ENCODE results near the gene CLK4.
"Not testable (repeated sequence)": the region's sequence is repeated elsewhere in the genome, so short reads cannot be mapped to it uniquely, and the experiment has no call there.

Gene CLK4

DNA sequence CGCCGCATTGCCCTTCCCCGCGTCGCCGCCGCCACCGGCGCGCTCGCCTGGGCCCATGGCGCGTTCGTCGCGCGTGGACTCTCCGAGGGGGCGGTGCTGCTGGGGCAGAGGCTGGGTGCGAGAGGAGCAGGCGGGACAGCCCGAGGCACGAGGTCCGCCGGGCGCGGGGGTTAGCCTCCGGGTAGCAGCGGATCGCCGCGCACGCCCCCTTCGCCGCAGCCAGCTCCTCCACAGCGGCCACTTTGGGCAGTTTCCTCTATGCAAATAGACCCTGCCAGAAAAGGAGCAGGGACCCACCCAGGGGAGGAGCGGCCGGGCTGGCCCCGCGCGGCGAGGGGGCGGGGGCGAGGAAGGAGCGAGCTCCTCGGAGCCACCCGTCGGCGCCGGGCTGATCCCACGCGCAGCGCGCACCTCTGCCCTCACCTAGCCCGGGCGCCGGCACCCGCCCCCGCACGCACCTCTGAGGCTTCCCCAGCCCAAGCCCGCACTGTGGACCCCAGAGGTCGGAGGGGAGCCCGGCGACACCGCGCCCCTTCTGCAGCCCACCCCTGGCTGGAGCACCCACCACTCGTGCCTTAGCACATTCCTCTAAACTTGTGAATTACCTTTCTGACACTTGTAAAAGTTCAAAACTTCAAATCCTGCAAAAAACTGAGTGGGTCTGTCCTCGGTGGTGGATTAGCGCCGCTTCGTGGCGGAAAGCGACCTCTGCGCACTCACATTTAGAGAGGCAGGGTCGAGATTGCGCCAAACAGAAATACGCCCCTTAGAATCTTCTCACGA is 36.5 kb downstream of the CLK4 start, which contains the start of gene COL23A1:
Gene COL23A1 (minus strand): TSS at position 253 of the 783 bp plus-strand sequence.
- H3K4me3 ChIP-seq (ENCODE audit: control insufficient read depth, low read depth, low read length), result peak within 1 kb of the TSS; percentile 38
- no peak for DNase-seq (ENCODE audit: low read depth)
- TF ChIP-seq, protein P1, sequence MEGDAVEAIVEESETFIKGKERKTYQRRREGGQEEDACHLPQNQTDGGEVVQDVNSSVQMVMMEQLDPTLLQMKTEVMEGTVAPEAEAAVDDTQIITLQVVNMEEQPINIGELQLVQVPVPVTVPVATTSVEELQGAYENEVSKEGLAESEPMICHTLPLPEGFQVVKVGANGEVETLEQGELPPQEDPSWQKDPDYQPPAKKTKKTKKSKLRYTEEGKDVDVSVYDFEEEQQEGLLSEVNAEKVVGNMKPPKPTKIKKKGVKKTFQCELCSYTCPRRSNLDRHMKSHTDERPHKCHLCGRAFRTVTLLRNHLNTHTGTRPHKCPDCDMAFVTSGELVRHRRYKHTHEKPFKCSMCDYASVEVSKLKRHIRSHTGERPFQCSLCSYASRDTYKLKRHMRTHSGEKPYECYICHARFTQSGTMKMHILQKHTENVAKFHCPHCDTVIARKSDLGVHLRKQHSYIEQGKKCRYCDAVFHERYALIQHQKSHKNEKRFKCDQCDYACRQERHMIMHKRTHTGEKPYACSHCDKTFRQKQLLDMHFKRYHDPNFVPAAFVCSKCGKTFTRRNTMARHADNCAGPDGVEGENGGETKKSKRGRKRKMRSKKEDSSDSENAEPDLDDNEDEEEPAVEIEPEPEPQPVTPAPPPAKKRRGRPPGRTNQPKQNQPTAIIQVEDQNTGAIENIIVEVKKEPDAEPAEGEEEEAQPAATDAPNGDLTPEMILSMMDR (IDR thresholded peaks at IDR 0.05; ENCODE audit: control insufficient read depth, insufficient read depth, low read depth, low read length, missing control alignments), result peak; percentile 70

DNA sequence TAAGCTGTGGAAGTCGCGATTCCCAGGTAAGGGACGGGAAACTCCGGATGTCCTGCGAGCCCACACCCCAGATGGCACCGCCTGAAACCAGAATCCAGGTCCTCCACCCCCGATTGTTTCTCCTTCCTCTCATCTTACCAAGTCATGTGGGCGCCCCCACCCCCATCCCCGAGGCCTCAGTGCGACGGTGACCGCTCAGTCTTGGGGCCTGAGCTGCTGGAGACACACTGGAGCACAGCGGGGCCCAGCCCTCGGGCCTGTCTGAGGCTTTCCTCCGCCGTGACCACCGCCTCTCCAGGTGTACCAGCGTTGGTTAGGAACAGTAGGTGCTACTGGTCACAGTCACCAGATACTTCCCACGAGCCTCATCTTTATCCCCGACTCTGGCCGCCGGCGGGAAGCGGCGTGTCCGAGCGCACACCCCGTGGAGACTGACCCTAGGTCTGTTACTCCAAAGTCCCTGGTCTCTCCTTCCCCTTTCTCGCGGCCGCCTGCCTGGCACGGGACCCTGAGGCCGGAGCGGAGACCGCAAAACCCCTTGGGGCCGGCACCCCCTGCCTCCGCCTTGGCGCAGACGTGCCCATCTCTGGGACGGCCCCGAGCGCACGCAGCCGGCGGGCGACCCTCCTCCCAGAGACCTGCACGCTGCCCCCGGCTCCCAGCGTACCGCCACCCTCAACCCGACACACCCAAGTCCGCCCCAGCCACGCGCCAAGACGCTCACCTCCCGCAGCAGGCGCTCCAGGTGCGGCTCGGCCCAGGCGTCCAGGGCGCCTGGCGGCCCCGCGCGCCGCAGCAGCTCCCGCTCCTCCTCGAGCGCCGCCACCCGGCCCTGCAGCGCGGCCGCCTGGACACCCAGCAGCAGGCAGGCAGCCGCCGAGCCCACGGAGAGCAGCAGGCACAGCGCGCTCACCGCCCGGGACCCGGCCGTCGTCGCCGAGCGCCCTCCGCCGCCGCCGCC is 37.4 kb downstream of the CLK4 start:
- no peak overlapping the region for H3K4me3 ChIP-seq (ENCODE audit: control insufficient read depth, low read depth, low read length)
- TF ChIP-seq, protein P1 (IDR thresholded peaks at IDR 0.05; ENCODE audit: control insufficient read depth, insufficient read depth, low read depth, low read length, missing control alignments), result no peak
- DNase-seq (ENCODE audit: low read depth), result no peak

DNA sequence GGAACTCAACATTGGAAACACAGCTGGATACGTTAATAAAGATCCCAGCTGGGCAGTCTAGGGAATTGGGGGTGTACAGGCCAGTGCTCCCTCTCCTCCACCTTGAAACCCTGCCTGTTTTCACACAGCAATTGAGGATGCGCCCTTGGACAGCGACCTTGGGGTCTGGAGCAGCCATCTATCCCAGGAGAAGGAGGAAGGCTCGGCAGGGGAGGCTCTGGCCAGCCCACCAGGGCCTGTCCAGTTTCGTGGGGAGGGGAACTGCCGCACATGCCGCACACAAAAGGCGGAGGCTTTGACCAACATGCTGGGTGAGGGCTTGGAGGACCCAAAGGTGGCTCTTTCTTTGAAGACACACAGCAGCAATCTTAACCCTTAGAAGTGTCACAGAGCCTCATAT is 38.1 kb downstream of the CLK4 start:
- TF ChIP-seq, protein P1 (IDR thresholded peaks at IDR 0.05; ENCODE audit: control insufficient read depth, insufficient read depth, low read depth, low read length, missing control alignments), result no peak
- H3K4me3 ChIP-seq (ENCODE audit: control insufficient read depth, low read depth, low read length), result no peak overlapping the region
- no peak for DNase-seq (ENCODE audit: low read depth)

DNA sequence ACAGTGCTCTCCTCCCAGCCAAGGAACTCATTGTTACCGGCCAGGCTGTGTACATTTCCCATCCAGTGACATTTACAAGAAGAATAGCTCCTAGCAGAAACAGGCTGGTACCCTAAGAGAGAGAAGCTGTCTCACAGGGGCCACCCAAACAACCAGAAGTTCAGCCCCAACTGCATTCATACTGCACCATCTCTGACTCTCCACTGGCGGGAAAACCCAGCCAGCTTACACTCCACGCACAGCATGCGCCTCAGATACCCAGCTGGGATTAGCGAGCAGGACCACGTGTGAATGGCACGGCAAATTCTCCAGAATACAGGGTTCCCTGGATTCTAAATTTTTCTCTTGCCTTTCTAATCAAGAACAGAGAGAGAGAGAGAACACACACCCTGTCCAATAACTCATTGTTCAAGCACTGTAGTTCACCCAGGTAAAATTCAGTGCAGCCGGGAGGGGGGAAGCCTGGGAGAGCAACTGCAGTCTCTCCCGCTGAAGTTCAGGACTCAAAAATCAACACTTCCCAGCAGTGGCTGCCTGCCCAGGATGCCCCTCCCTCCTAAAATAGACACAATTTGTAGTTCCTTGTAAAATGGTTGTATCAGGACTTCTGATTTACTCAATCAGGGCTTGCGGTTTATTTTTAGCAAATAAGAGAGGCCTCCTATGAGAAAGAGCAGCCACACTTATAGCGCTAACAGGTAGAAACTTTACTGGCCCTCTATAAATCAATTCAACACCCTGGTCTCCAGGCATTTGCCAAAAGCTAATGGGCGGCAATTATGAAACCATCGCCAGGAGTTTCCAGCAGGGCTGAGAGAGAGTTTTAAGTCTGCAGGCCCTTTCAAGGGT is 38.9 kb downstream of the CLK4 start:
- DNase-seq (ENCODE audit: low read depth), result no peak
- TF ChIP-seq, protein P1 (IDR thresholded peaks at IDR 0.05; ENCODE audit: control insufficient read depth, insufficient read depth, low read depth, low read length, missing control alignments), result no peak
- no peak overlapping the region for H3K4me3 ChIP-seq (ENCODE audit: control insufficient read depth, low read depth, low read length)

DNA sequence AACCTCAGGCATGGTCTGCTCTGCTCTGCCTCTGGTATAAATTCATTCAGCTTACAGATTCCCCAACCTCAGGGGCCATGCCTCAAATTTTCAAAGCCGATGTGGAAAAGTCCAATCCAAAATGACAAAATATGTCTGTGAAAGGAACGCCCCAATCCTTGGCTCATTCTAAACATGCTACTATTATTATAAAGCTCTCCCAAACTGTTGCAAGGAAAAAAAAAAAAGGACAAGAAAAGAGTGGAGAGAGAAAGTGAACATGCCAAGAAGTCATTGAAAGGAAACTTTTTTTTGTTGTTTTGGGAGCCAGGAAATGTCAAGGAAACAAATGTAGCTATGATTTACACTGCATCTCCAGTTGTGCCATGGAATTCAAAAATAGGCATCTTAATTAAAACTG is 40.5 kb downstream of the CLK4 start:
- H3K4me3 ChIP-seq (ENCODE audit: control insufficient read depth, low read depth, low read length), result no peak overlapping the region
- TF ChIP-seq, protein P1 (IDR thresholded peaks at IDR 0.05; ENCODE audit: control insufficient read depth, insufficient read depth, low read depth, low read length, missing control alignments), result no peak
- no peak for DNase-seq (ENCODE audit: low read depth)

DNA sequence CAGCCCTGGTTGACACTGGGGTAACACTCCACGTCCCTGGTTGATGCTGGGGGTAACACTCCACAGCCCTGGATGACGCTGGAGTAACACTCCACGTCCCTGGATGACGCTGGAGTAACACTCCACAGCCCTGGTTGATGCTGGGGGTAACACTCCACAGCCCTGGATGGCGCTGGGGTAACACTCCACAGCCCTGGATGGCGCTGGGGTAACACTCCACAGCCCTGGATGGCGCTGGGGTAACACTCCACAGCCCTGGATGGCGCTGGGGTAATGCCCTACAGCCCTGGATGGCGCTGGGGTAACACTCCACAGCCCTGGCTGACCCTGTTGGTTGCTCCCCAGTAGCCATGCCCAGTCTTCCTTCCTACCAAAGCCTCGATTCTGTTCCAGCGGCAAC is 41.4 kb downstream of the CLK4 start:
- not testable (repeated sequence) for DNase-seq (ENCODE audit: low read depth); H3K4me3 ChIP-seq (ENCODE audit: control insufficient read depth, low read depth, low read length)
